HepG2 (cell line): ENCODE data around the gene CUL7. TPM values are rescaled to one million over a fixed set of nuclear protein-coding genes. Genes with fewer than 3 reads are reported as not detected.

ENCODE experiments used
- ATAC-seq: fragments of 200-7000 bp; cut with Tn5 transposase; 3 replicates; pipeline ENCODE4 v1.9.1; 2020; ENCODE audit warnings: mild to moderate bottlenecking, moderate library complexity
- BruUV-seq: library from RNA; stranded (reverse); fragments of 400-500 nt; replicated peaks from 2 replicates; lab custom pipeline; 2021; lab: Mats Ljungman, UMichigan
- CTCF ChIA-PET: fragments of 300-600 bp; formaldehyde crosslinking; extraction: SDS; loops from one replicate; lab custom pipeline; 2021; ENCODE audit warnings: low total read pairs, inconsistent platforms, low intra/inter-chr PET ratio; lab: Yijun Ruan, JAX
- POLR2A ChIA-PET: fragments of 350-600 bp; sonication (Branson Sonifier 250); formaldehyde crosslinking; loops from one replicate; lab custom pipeline; 2020; ENCODE audit warnings: antibody characterized with exemption, inconsistent platforms; lab: Yijun Ruan, JAX
- DNase-seq: peaks from one replicate; pipeline ENCODE4 v3.0.0-alpha.2; 2015; ENCODE audit warnings: low spot score
- FAIRE-seq: peaks from 3 replicates; lab custom pipeline; 2011; peaks lifted over from hg19 to GRCh38; lab: Jason Lieb, UNC
- H2AFZ ChIP-seq: one replicate; pipeline ENCODE4 v1.6.1; 2011; ENCODE audit warnings: low read length, inconsistent platforms
- H3K27ac ChIP-seq: fragments of 300-600 bp; 3 replicates; pipeline ENCODE4 v1.8.0; 2011; ENCODE audit warnings: mixed run types, mild to moderate bottlenecking, mixed read lengths, low read length, inconsistent platforms; ENCODE audit not compliant: insufficient read depth; ENCODE audit errors: extremely low read length
- H3K27me3 ChIP-seq, 2 experiments: fragments of 200-600 bp in 1 of 2; 2 replicates in 1 of 2; 3 replicates in 1 of 2; pipeline versions ENCODE4 v1.6.0 to v1.8.0; 2011; ENCODE audit warnings: low read length in 2 of 2, mild to moderate bottlenecking in 2 of 2, moderate library complexity in 2 of 2, inconsistent platforms in 1 of 2; ENCODE audit not compliant: insufficient read depth in 2 of 2, control insufficient read depth in 1 of 2
- H3K36me3 ChIP-seq, 2 experiments: fragments of 200-600 bp in 1 of 2; replicated peaks in 1 of 2; 2 replicates in 1 of 2; 3 replicates in 1 of 2; pipeline versions ENCODE4 v1.5.1 to v1.8.0; 2011; ENCODE audit warnings: low read length in 2 of 2, inconsistent platforms in 1 of 2; ENCODE audit not compliant: insufficient read depth in 2 of 2, control insufficient read depth in 1 of 2
- H3K4me1 ChIP-seq: 2 replicates; pipeline ENCODE4 v1.5.1; 2012; ENCODE audit warnings: low read length, inconsistent platforms; ENCODE audit not compliant: insufficient read depth
- H3K4me2 ChIP-seq: 2 replicates; pipeline ENCODE4 v1.6.0; 2011; ENCODE audit warnings: low read depth, low read length, inconsistent platforms
- H3K4me3 ChIP-seq, 3 experiments: fragments of 200-600 bp in 1 of 3; sonication (generic), shearing (Covaris generic) in 1 of 3; replicated peaks in 1 of 3; 2 replicates each; pipeline ENCODE4 v1.5.1; 2011 to 2016; ENCODE audit warnings: low read length in 3 of 3, inconsistent platforms in 2 of 3, low read depth in 2 of 3, mild to moderate bottlenecking in 2 of 3, control low read depth in 1 of 3, mixed read lengths in 1 of 3; ENCODE audit not compliant: insufficient read depth in 1 of 3
- H3K79me2 ChIP-seq: one replicate; pipeline ENCODE4 v1.6.1; 2011; ENCODE audit warnings: low read length, inconsistent platforms; ENCODE audit not compliant: insufficient read depth
- H3K9ac ChIP-seq: 2 replicates; pipeline ENCODE4 v1.6.0; 2011; ENCODE audit warnings: mild to moderate bottlenecking, low read depth, low read length, inconsistent platforms; ENCODE audit not compliant: insufficient read depth
- H3K9me3 ChIP-seq: 2 replicates; pipeline ENCODE4 v1.5.1; 2012; ENCODE audit warnings: mild to moderate bottlenecking, low read length
- H4K20me1 ChIP-seq: 2 replicates; pipeline ENCODE4 v1.6.0; 2011; ENCODE audit warnings: inconsistent platforms, mild to moderate bottlenecking, low read length, moderate library complexity; ENCODE audit not compliant: insufficient read depth
- AGO2 ChIP-seq: fragments of 200-400 bp; formaldehyde crosslinking; optimal IDR thresholded peaks from 2 replicates; pipeline ENCODE3; 2017; ENCODE audit warnings: mild to moderate bottlenecking, low read depth, low read length, moderate library complexity
- NONO ChIP-seq, 2 experiments: fragments of 450-650 bp in 1 of 2; sonication (generic) in 1 of 2; formaldehyde crosslinking in 1 of 2; IDR thresholded peaks in 1 of 2; conservative IDR thresholded peaks in 1 of 2; 2 replicates each; pipeline versions ENCODE4 v1.6.1 to v1.8.0; 2017 to 2022; ENCODE audit warnings: mild to moderate bottlenecking in 1 of 2, missing genetic modification reagents in 1 of 2, moderate library complexity in 1 of 2
- POLR2A ChIP-seq, 2 experiments: IDR thresholded peaks; 2 replicates each; pipeline ENCODE4 v1.6.1; 2011; ENCODE audit warnings: low read depth in 2 of 2, low read length in 2 of 2, mild to moderate bottlenecking in 1 of 2, moderate library complexity in 1 of 2; ENCODE audit not compliant: insufficient read depth in 1 of 2
- RBFOX2 ChIP-seq: fragments of 200-400 bp; formaldehyde crosslinking; IDR thresholded peaks from 2 replicates; pipeline ENCODE4 v1.6.1; 2017; ENCODE audit warnings: low read depth, mild to moderate bottlenecking, low read length
- SKIL ChIP-seq: sonication (generic); formaldehyde crosslinking; IDR thresholded peaks from 2 replicates; pipeline ENCODE4 v1.8.0; 2022; ENCODE audit warnings: missing genetic modification reagents, mild to moderate bottlenecking, moderate library complexity, borderline replicate concordance
- ZNF20 ChIP-seq: sonication (generic); formaldehyde crosslinking; IDR thresholded peaks from 2 replicates; pipeline ENCODE4 v1.4.0; 2020; ENCODE audit warnings: mild to moderate bottlenecking, moderate library complexity, missing genetic modification reagents
- ZNF235 ChIP-seq: sonication (generic); formaldehyde crosslinking; IDR thresholded peaks from 2 replicates; pipeline ENCODE4 v1.8.1; 2023; ENCODE audit warnings: mild to moderate bottlenecking, missing genetic modification reagents, borderline replicate concordance
- ZNF660 ChIP-seq: sonication (generic); formaldehyde crosslinking; IDR thresholded peaks from 2 replicates; pipeline ENCODE4 v1.5.1; 2020; ENCODE audit warnings: mild to moderate bottlenecking, low read depth, missing genetic modification reagents, borderline replicate concordance
- WGBS: methylation state at CpG from one replicate; pipeline ENCODE4 v1.1.6; 2017; ENCODE audit warnings: low lambda C conversion rate; 5-methylcytosine and 5-hydroxymethylcytosine counted together
- in situ Hi-C: cut with HindIII; loops from 2 replicates; pipeline ENCODE4 v1.10.0; 2017; ENCODE audit warnings: low pct_unique_long_range_greater_than_20kb; ENCODE audit not compliant: extremely low pct_ligation_motif_present
- intact Hi-C: fragments of 100-400 bp; cut with micrococcal nuclease; formaldehyde crosslinking; loops from one replicate; pipeline ENCODE4 v1.10.0; 2022; ENCODE audit not compliant: unreplicated experiment
- polyA plus RNA-seq, 8 experiments: library from polyadenylated mRNA; depleted of rRNA in 3 of 8; stranded (reverse) in 7 of 8; unstranded in 1 of 8; fragments of >200 nt; fragmentation: Illumina TruSeq in 4 of 8; extraction: Trizol in 4 of 8; gene quantifications; 2 replicates each; pipeline versions ENCODE4 v1.2.1 to v1.2.3, GENCODE V29; 2011 to 2016; ENCODE audit warnings: low read depth in 4 of 8, missing spikeins in 1 of 8, mixed read lengths in 1 of 8; ENCODE audit not compliant: insufficient read depth in 1 of 8
- total RNA-seq, 5 experiments: library from RNA; depleted of rRNA; stranded (reverse); fragments of >200 nt; fragmentation: Illumina TruSeq; extraction: Trizol; gene quantifications; 2 replicates each; pipeline ENCODE4 v1.2.3, GENCODE V29; 2016; ENCODE audit warnings: low read depth in 1 of 5

CUL7 gene
- total and polyA plus RNA-seq, 2 of the 13 experiments (the other 11 are each of a cell fraction or from before 2014, with no cell fraction given): 32.0 to 60.7 TPM

GRCh38 chr6:43050981-43051380 is 2.7 kb downstream of the CUL7 start (continued):
- TF ChIP-seq NONO (IDR thresholded peaks at IDR 0.05) (no peak), NONO (CRISPR knock-in tag; conservative IDR thresholded peaks at IDR 0.05) (no peak), SKIL (no peak), ZNF20 (CRISPR knock-in tag) (no peak), ZNF235 (no peak)
- TF ChIP-seq, all 625 proteins: peak for 4

GRCh38 chr6:43047998-43048397 is 5.7 kb downstream of the CUL7 start:
- TF ChIP-seq ZNF660 (no peak), AGO2 (peak; percentile 79), POLR2A (IDR thresholded peaks at IDR 0.05; ENCODE audit: insufficient read depth in 1 of 2, low read depth in 2 of 2, low read length in 2 of 2) (peak in 1 of 2 experiments; percentile 15; a peak in 1 of 4 replicates), RBFOX2 (0 out of 2 replicates have a peak, but pooled peaks have one; percentile 36)
- no peak overlapping the region for H2AFZ ChIP-seq
- no peak overlapping the region for H3K9ac ChIP-seq
- DNase-seq (no peak), FAIRE-seq (no peak), ATAC-seq (no peak)
- in situ Hi-C loops: no loop called here
- no peak overlapping the region for H3K27ac ChIP-seq
- peaks cover 41 to 72% of the 10 kb centered on the region in 2 experiments for H3K36me3 ChIP-seq
- peaks cover 28% of the 10 kb centered on the region for H3K4me1 ChIP-seq
- no peaks in the 10 kb centered on the region for H4K20me1 ChIP-seq
- H3K9me3 ChIP-seq: no peaks in the 10 kb centered on the region
- no peak overlapping the region for H3K4me2 ChIP-seq
- H3K79me2 ChIP-seq: peaks cover 26% of the 10 kb centered on the region
- CTCF ChIA-PET: no interaction called here
- no TSS peak for BruUV-seq
- H3K27me3 ChIP-seq: no peaks in the 10 kb centered on the region
- intact Hi-C loops: no loop called here
- POLR2A ChIA-PET: interaction anchor here (1.2 to 3.7 kb wide), 3 partner anchors 8 to 95 kb away, joined by 3 to 20 read pairs (median 3); partner anchors contain the start of genes KLC4 and MRPL2
- H3K4me3 ChIP-seq: no peak overlapping the region
- WGBS: 90% methylated on average over 6 of the region's 7 CpGs
